ENCODE measurements around the gene NCF2.

NCF2 gene

DNA sequence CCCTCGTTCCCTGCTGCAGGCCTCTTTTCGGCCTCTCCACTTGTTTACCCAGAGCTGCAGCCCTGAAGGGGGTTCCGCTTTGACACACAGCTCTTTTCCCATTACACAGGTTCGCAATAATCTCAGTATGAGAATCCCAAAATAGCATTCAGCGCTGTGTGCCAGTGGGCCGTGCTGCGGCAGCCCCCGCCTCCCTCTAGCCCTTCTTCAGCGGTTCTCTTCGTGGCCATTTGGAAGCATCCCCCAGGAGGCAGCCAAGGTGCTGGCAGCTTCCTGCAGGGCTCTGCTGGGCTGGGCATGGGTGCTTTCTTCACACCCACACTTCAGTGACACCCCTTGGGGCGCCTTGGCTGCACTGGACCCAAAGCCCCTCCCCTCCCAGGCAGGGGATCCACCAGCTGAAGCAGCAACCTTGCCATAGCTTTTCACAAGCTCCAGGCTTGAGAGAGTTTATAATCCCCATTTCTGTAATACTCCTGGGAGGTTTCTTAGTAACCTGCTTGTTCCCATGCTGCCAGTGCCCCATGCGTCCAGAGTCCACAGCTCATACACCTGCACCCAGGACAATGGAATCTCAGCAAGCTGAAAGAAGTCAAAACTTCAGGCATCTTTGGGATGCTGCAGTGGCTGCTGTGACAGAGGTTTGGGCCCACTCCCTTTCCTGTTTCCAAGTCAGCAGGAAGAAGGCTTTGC lies 8.1 kb downstream of the NCF2 start:
- DNase-seq, result no peak

DNA sequence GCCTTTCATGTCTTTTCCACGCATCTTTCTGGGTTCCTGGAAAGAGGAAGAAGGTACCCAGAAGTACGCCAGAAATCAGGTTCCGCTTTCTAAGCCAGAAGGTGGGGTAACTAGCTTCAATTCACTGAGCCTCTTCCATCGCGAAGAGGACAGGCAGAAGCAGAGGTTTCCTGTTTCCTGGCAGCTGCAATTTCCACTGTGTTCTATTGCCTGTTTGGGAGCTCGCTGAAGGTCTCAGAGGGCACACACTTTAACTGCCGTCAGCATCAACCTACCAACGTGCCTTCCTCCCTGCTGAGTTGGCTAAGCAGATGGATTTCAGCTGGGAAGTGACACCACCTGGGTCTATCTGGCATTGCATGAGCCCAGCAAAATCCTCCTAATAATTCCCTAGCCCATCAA lies 10.0 kb downstream of the NCF2 start:
- no peak for DNase-seq

DNA sequence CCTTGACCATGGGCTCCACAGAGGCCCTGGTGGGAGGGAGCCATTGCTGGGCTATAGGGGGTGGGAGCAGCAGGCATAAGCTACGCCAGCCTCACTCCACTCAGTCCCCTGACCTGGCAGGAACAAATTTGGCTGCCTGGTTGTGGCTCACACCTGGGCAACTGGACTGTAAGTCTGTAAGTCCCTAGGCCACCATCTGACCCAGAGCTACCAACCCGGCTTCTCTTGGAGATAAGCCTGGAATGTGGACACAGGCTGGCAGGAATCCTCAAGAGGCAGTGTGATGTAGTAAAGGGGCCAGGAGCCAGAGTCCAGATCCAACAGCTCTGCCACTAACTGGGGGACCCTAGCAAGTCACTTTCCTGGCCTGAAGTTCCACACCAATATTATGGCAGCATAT lies 11.4 kb downstream of the NCF2 start:
- no peak for DNase-seq

DNA sequence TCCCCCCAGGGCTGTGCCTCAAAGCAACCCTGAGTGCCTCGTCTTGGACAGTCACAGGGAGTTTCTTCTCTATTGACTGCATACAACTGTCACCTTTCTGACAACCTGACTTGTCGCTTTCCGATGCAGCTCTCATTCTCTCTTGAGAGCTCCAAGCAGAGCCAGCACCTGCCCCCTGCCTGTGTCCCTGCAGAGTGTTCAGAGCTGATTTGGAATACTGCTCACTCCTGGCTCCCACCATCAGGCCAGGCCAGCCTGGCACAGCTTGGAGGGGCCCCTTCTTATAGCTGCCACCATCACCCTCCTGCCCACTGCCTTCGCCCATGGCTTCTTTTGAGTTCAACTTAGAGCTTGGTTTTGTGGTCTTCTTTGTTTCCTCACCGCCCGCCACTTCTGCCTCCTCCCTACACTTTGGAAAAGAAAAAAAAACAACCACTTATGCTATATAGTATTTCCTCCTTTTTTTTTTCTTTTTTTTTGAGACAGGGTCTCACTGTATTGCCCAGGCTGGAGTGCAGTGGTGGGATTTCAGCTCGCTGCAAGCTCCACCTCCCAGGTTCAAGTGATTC lies 12.3 kb downstream of the NCF2 start:
- DNase-seq, result no peak

DNA sequence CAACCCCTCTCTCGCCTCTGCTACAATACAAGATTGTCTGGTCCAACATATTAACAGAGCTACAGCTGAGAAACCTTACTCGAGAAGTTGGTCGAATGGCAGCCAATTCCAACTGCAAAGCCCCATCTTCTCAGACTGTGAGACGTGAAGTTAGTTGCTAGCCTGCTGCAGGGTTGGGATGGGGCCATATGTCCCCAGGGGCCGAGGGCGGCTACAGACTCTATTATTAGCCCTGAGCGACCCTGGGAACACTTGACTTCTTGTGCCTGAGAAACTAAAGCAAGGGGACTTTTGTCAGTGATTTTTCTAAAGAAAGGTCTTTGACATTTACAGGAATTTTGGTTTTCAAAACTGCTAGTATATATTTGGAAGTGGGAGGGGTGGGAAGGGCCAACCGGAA lies 13.7 kb downstream of the NCF2 start:
- DNase-seq, result no peak

DNA sequence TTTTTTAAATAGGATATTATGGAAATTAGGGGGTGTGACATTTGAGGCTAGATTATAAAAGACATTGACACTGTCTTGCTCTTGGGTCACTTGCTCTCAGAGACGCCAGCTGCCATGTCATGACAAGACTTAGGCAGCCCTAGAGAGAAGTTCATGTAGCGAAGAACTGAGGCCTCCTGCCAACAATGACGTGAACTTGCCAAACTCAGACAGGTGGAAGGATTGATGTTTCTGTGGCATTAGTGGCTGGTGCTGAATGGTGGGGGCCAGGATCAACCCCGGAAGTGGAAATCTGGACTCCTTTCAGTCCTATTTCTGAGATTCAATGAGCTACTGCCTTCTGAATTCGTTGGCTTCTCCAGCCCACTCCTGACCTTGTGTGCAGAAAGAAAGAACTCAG lies 14.7 kb downstream of the NCF2 start:
- DNase-seq, result no peak

DNA sequence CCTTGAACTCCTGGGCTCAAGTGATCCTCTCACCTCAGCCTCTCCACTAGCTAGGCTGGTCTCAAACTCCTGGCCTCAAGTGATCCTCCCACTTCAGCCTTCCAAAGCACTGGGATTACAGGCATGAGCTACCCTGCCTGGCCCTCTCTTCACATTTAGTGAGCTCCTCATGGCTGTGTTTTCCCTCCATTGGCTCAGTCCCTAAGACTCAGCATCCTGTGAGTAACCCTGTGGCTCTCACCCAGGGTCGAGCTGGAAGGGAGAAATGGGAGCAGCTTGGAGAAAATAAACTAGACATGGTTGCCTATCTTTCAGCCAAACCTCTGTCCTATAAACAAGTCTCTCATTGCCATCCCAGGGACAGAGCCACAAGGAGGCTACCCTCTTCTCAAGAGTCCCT lies 17.5 kb downstream of the NCF2 start:
- DNase-seq, result no peak

DNA sequence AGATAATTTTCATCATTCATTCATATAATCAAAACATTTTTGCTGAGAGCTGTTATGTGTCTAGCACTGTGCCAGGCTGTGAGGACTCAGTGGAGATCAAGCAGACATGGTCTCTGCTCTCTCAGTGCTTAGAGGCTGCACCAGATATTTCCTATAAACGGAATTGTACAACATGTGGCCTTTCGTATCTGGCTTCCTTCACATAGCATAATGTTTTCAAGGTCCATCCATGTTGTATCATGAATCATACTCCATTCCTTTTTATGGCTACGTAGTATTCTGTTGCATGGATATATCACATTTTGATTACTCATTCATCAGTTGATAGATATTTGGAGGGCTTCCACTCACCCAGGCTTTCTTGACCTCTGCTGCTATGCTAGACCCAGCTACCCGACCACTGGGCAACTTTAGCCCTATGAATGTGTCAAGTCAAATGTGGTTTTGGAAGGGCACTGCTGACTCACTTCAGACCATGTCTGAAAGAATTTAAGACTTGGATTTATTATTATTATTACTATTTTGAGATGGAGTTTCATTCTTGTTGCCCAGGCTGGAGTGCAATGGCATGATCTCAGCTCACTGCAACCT lies 18.5 kb downstream of the NCF2 start:
- DNase-seq, result no peak

DNA sequence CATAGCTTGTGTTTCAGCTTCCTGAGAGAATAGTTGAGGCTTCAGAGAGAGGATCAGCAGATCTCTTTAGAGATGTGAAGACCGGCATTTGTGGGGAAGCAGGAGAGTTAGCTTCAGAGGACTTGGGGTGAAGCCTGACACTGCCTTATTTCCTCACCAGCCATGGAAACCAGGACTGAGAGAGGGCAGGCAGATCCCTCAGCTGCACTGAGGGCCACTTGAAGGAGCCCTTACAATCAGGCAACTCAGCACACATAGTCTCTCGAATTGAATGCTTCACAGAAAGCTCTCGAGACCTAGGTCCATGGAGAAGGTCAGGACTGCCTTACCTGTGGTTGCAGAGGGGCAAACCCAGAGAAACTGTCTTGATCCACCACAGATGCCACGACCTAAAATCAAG lies 19.8 kb downstream of the NCF2 start:
- no peak for DNase-seq

DNA sequence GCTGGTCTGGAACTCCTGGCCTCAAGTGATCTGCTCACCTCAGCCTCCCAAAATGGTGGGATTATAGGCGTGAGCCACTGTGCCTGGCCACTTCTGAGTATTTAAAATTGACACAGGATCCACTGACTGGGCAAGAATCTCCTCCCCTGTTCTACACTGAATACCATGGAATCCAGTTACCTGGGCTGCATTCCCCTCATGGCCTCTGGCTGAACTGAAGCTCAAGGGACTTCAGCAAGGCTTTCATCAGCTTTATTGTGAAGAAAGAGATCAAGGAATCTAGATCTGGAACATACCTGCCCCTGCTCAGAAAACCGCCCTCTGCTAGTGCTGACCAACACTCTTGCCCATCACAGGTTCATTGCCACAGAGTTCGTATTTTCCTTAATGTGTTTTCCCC lies 20.5 kb downstream of the NCF2 start:
- DNase-seq, result no peak

DNA sequence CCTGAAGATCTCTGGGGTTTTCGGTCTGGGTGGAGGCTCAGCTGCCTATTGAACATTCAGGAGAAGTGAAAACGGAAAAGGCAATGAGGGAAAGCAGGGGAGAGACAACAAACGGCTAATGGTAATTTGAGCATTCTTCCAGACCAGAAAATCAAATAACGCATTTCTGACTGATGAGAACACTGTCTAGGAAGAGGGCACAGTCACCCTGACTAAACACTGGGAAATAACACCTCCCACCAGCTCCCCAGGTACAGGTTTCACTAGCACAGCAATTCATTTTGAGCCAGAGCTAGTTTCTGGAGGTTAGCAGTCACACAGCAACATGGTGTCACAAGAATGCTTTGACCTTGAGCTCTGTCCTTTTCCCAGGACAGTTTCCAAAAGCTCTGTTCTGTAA lies 21.1 kb downstream of the NCF2 start:
- DNase-seq, result no peak

DNA sequence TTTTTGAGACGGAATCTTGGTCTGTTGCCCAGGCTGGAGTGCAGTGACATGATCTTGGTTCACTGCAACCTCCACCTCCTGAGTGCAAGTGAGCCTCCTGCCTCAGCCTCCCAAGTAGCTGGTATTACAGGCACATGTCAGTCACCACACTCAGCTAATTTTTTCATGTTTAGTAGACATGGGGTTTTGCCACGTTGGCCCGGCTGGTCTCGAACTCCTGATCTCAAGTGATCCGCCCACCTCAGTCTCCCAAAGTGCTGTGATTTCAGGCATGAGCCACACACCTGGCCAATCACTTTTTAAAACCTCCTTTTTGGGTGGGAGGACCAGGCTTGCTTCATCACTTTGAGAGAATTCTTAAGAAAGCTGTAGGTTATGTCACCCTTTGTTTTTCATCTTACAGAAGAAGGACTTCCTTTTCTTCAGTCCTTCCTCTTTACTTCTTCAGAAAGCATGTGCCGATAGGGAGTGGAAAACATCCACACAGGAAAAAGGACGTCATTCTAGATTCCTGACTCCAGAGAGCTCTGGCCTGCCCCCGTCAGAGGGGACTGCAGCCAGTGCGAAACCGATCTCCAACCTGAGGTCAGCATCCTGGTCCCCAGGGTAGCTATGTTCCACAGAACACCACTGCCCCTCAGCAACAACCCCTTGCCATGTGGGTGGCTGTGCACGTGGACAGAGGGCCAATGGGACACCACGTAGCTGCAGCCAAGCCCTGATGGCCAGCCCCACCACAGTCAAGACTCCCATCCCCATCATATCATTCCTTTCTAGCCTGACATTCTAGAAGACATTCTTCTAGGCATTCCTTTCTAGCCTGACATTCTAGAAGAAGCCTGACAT lies 21.9 kb downstream of the NCF2 start:
- no peak for DNase-seq

DNA sequence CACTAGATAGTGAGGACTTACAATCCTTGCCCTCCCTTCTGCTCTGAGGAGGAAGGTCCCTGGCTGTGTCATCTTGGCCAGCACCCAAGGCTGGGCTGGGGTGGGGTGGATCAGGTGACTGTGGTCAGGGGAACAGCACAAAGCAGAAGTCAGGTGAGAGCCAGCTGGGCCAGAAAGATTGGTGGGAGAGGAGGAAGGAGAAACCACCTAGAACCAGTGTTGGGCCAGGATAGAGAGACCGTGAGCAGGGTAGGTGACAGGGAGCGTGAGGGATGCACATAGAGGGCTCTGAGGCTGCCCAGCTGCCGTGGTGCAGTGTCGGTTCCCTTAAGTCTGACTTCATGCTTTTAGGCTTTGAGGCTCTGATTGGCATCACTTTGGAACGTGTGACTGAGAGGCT lies 22.7 kb downstream of the NCF2 start:
- DNase-seq, result no peak

DNA sequence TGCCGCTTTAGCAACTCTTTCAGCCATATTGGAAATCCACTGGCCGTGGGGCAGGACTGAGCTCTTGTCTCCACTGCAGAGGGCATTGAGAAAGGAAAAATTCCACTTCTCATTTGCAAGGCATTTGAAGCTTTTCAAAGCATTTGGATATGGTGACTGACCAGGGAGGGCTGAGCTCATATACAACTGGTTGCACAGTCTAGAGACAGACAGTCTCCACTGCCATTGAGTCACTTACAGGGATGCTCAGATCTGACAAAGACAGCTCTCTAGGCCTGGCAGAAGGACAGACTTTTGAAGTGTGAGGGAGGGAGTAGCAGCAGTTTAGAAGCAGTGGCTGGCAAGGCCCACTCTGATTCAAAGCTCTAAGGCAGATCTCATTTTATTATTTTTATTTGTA lies 24.2 kb downstream of the NCF2 start:
- no peak for DNase-seq

DNA sequence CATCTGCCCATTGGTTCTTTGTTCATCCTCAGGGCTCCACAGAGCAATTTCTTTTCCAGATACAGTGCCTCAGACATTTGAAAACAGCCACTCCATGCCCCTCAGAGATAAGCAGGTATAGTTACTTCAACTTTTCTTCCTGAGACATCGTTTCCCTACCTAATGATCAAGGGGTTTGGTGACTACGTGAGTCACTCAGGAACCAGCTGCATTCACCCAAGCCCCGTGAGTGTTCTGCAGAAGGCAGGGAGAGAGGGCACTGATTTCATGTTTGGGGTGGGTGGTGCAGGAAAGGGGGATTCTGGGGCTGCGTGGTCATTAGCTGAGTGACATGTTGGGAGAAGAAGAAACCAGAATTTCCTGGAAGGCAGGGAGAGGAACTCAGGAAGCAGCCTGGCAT lies 25.0 kb downstream of the NCF2 start:
- DNase-seq, result no peak

DNA sequence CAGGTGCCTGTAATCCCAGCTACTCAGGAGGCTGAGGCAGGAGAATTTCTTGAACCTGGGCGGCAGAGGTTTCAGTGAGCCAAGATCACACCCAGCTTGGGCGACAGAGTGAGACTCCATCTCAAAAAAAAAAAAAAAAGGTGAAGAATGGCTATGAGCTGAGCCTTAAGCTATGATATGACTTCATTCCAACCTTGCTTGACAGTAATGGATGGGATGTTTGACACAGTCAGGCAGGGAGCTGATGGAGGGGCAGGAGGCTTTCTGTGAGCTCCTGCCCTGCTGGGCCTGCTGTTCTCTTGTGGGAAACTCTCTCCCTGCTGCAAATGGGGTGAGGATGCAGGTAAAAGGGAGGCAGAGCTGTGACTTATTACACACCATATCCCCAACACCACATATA lies 27.6 kb downstream of the NCF2 start:
- no peak for DNase-seq

DNA sequence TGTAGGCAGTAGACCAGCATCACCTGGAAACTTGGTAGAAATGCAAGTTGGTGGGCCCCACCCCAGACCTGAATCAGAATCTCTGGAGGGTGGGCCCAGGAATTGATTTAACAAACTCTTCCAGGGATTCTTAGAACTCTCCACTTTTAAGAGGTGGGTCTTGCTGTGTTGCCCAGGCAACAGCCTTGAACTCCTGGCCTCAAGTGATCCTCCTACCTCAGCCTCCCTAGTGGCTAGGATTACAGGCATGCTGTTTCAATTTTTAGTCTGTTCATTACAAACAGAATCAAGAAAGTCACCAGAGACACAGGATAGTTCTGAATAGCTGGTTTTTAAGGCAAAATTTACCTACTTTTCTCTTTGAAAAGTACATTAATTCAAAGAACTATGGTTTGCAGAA lies 31.2 kb downstream of the NCF2 start:
- DNase-seq, result no peak

DNA sequence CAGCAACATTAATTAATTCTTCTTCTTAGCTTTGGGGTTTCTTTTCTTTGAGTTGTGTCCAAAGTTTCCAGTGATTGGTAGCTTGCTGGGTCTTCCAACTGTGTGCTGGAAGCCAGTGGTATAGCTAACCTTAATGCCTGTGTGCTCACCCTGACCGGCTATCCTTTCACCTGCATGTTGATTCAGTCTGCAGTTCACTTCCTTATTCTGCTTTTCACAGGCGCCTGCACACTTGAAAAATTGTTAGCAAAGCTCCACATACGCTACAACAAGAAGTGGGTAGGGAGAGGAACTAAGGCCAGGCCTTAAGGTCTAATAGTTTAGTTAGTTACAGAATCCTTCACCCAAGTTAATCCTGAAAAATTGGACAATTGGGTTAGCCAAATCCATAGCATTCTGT lies 35.7 kb downstream of the NCF2 start:
- no peak for DNase-seq

DNA sequence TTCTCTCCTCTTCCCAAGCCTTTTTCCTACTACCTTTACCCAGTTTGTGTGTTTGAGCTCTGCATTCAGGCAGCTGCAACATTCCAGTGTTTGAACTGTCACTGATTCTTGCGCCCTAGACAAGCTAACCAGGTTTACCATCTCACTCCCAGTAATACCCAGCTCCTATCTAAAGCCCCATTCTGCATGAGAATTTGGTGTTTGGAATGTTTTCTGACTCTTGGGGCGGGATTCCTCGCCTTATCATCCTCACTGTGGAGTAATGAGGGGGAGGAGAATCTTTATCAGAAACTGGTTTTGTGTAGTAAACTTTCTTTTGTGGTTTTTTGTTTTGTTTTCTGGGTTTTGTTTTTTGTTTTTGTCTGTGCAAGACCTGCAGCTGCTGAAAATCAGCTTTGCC lies 36.5 kb downstream of the NCF2 start:
- DNase-seq, result no peak

DNA sequence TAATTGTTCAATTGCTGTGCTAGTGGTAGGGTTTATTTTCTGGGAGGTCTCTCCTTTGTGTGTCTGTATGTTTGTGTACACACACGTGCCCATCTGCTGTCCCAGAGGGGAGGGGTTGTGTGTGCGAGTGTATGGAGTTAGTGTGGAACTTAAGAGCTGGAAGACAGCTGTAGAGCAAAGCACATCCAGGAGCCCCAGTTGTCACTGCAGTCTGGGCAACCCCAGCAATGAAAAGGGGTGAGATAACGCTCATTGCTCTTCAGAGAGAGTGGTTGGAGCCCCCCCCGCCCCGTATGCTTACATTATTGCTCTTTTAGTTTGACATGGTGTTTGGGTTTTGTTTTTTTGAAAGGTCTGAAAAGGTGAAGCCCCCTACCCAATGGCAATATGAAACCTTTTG lies 36.9 kb downstream of the NCF2 start:
- DNase-seq, result no peak

DNA sequence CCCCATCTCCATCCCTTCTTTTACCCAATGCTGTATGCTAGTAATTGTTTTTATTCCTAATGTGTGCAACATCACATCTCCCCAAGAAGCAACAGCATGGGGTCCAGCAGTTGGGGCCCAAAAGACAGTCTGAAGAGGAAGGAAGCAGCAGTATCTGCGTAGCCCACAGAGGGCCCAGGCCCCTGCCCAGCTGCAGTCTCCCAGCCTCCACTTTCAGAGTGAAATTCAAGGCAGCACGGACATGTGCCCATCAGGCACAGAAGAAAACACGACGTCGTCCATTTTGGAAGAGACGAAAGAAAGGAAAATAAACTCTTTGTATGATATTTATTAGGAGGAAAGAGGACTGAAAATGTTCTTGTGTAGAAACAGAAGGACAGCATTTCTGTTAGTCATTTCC lies 37.4 kb downstream of the NCF2 start:
- no peak for DNase-seq

DNA sequence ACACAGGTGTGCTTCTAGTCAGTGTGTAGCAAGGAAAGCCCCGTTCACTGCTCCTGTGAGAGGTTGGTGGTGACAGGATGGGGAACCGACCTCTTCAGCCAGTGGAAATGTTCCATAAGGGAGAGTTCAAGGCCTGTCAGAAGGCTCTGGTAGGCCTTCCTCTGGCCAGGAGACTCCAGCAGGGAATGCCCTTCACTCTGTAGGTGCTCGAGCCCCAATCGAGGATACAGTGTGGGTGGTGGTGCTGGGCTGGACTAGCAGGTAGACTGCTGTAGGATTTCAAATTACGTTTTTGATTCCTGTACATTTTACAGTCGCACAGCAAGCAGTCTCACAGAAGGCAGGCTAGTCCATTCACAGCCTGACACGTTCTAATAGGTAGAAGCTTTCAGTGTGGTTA lies 37.8 kb downstream of the NCF2 start:
- no peak for DNase-seq

DNA sequence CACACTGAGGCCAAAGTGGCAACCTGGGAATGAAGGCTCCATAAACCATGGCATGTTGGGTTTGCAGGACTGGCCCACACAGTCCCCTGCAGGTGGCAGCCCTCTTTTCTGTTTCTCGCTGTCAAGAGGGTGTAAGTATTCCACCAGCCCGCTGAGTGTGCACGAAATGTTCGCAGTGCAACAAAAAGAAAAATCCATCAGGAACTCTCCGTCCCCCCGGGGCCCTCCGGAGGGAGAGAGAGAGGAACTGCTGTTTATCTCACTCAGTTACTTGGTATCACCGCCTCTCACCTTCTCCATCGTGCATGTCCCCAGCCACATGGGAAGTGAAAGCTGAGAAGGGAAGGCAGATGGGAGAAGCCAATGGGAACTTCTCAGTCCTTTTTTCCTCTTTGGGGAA lies 38.3 kb downstream of the NCF2 start:
- no peak for DNase-seq

DNA sequence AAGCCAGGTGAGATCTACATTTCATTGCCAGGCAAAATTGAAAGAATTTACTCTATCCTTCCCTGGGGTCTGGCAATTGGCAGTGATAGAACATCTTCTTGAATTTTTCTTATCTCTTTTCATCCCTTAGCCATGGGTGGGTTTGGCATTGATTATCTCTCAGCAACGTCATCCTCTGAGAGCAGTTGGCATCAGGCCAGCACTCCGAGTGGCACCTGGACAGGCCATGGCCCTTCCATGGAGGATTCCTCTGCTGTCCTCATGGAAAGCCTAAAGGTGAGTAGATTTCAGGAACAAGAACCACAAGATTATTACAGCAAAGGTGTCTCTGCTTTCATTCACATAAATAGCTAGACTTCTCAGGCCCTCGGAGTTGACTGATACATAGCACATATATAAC lies 39.3 kb downstream of the NCF2 start:
- no peak for DNase-seq
